CD4-positive, alpha-beta T cell treated with Interleukin-6 at 100 ng/mL for 8 hours (primary cell): ENCODE results near the gene KIF19.

ENCODE experiments used
- DNase-seq: peaks from one replicate; pipeline ENCODE4 v3.0.0-alpha.2; 2020; ENCODE audit warnings: mixed read lengths, low spot score

The KIF19 gene

DNA sequence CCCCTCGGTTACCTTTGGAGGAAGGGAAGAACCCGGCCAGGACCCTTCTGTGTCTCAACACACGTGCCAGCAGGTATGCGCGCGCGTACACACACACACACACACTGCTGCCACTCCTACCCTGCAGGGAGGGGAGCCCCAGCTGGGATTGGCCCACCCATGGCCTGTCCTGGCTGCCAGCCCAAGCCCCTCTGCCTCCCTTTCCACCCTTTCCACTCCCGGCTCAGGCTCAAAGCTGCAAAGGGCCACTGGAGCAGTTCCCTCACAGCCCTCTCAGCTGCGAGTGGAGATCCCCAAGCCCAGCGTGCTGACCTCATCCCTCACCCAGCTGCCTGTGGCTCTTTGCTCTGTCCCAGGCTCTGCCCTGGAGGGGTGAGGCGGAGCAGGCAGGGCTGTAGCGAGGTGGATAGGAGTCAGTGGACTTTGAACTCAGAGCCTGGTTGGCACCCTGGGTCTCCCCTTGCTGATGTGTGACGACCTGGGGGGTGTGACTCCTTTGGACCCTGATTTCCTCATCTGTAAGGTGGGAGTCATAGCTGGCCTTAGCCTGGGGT, 14.5 kb downstream of the KIF19 start:
- DNase-seq = no peak

DNA sequence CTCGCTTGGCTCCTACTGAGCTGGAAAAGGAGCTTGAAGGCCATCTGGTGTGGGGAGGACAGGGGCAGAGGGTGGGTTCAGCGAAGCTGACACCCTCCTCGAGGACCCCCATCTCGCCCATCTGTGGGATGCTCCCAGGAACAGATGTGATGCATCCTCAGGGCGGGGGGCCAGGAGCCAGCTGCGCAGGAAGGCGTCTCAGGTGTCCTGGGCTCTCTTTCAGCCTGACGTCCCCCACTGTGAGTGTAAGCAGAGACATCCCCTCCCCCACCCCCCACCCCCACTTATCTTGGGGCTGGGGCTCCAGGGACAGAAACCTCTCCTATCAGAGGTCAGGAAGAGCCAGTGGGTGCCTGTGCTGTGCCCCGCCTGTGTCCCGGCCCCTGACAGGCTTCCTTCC, 16.2 kb downstream of the KIF19 start:
- no peak for DNase-seq

DNA sequence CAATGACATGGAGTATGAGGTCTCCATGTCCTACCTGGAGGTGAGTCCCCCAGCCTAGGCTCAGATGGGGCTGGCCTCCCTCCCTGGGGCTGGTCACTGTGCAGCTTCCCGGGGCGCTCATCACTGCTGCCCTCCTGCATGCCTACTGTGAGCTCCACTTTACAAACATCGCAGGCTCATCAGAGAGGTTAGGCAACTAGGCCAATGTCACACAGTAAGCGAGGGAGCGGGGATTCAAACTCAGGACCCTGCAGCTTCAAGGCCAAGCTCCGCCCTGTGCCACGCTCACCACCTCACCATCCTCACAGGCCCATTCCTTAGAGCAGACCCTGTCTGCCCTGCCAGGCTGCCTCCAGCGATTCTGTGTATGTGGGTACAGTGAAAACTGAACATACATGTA, 17.1 kb downstream of the KIF19 start:
- DNase-seq = no peak

DNA sequence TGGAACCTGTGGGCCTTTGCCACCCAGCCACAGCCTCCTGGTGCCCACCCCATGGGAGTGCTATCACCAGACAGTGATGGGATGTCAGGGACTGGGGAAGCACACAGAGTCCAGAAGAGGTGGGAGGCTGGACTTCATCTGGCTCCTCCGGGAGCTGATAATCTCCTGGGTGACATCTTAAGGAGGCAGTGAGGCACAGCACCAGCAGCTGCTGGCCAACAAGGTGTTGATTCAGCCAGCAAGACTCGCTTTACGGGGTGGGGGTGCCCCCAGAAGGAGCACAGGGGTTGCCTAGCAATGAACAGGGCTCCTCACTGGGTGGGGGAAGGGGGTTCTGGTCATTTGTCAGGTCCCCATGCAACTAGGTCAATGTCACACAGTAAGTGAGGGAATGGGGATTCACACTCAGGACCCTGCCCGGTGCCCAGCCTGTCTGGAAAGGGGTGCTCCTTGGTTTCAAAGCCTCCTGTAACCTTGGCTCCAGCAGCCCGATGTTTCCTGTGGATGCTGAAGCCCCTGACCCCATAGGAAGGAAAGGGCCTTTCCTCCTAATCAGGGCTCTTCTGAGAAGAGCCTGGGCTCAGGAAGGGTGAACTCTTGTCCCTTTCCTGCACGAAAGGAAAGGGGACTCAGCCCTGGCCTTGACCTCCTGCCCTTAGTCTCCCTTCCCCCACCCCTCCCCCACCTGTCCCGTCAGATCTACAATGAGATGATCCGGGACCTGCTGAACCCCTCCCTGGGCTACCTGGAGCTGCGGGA, 17.7 kb downstream of the KIF19 start:
- DNase-seq = no peak

DNA sequence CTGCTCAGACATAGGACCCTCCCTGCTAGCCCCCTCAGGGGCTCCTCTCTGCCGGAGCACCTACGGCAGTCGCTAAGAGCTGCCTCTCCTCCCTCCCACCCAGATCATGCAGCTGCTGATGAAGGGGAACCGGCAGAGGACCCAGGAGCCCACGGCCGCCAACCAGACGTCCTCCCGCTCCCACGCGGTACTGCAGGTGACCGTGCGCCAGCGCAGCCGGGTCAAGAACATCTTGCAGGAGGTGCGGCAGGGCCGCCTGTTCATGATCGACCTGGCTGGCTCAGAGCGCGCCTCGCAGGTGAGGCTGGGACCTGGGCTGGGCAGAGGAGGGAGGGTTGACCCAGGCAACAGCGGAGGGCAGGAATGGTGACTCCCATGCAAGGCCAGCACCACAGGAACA, 18.6 kb downstream of the KIF19 start:
- no peak for DNase-seq

DNA sequence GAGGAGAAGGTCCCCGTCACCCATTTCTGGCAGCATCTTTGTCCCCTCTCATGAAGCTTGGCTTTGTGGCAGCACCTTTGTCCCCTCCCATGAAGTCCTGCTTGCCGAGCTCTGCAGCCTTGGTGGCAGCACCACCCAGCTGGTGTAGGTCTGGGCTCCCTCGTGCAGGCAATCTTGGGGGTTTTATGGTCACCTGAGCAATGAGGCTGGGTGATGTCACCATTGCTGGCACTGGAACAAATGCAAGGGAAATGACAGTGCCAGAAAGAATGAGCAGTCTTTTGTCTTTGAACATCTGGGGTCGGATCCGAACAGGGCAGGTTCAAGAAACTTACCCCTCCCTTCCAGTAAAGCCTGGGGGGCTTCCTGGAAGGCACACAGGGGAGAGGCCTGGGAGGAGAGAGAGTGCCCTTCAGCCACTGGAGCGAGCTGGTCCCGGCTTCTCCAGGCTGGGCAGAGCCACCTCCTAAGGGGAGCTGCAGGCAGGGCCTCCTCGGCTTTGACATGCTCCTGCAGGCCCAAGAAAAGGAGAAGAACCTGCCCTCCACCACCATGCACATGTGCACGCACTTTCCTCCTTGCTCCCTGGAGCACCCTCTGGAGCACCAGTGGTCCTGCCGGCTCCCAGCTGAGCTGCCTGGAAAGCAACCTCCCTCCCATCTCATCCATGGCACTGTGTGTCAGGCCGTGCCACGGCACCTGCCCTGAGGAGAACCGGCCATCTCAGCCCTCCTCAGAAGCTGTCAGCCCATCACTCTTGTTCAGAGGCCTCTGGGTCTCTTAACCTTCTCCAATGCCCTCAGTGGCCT, 19.6 kb downstream of the KIF19 start:
- no peak for DNase-seq

DNA sequence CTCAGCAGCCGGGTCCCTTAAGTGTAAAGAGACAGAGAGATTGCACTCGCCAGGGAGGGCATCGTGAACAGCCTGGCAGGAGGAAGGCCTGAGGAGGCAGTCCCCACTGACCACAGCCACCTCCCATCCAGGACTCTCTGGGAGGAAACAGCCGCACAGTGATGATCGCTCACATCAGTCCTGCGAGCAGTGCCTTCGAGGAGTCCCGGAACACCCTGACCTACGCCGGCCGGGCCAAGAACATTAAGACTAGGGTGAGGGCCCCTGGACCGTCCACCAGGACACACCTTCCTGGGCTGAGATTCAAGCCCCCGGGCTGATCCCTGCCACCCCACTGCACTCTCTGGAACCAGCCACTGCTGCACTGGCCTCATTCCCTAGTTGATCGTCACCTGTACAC, 21.6 kb downstream of the KIF19 start:
- DNase-seq = no peak

DNA sequence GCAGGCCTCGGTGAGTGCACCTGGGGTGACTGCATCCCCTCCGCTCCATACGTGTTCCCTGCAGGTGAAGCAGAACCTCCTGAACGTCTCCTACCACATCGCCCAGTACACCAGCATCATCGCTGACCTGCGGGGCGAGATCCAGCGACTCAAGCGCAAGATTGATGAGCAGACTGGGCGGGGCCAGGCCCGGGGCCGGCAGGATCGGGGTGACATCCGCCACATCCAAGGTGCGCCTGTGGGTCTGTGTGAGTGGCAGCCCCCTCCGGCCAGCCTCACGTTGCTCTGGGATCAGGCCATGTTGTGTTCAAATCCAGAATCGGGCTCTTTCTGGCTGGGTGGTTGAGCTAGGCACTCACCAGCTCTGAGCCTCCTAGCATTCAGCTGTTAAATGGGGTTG, 23.1 kb downstream of the KIF19 start:
- no peak for DNase-seq

DNA sequence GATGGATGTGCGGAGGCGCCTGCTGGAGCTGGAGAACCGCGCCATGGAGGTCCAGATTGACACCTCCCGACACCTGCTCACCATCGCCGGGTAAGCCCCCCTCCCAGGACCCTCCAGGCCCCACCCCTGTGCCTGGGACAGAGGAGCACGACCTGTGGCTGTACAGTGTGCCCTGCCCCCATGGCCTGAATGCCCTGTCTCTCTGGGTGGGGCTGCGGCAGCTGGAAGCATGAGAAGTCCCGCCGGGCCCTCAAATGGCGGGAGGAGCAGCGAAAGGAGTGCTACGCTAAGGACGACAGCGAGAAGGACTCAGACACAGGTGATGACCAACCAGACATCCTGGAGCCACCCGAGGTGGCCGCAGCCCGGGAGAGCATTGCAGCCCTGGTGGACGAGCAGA, 24.5 kb downstream of the KIF19 start:
- no peak for DNase-seq

DNA sequence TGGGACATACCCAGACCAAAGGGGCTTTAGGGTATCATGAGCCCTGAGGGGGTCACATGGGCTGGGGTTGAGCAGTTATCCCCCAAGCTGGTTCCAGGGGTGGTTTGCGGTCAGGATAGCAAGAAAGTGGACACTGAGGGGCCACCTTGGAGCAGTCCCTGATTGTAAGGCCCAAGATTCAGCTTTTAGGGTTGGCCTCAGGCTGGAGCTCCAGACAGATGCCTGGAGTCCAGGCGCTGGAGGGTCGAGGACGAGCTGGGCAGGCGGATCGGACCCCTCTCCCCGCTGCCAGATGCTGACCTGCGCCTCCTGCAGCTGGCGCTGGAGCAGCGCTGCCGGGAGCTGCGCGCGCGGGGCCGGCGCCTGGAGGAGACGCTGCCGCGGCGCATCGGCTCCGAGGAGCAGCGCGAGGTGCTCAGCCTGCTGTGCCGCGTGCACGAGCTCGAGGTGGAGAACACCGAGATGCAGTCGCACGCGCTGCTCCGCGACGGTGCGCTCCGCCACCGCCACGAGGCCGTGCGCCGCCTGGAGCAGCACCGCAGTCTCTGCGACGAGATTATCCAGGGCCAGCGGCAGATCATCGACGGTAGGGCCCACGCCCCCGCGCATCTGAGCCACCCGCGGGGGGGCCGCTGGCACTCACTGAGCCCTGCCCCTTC, 25.7 kb downstream of the KIF19 start:
- DNase-seq = no peak

DNA sequence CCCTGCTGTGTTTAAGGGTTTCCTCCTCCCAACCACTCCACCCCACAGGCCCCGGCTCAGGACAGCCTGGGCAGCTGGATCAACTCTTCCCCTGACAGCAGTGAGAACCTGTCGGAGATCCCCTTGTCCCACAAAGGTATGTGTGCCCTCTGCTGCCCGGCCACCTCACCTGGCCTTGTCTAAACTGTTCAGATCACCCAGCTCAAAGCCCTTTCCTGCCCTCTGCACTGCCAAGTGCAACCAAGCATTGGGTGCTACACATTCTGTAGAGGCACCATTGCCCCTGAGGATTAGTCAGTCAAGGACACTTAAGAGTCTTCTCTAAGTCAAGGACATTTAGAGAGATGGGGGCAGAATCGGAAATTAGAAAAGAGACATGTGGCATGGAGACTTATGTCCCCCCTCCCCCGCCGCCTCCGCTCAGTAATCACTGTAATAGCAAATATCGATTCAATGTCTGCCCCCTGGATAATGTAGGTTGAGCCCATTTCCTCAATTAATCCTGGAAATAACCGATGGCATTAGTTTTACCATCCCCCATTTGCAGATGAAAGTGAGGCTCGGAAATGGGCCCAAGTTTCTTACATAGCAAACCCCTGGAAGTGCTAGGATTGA, 27.5 kb downstream of the KIF19 start:
- no peak for DNase-seq

DNA sequence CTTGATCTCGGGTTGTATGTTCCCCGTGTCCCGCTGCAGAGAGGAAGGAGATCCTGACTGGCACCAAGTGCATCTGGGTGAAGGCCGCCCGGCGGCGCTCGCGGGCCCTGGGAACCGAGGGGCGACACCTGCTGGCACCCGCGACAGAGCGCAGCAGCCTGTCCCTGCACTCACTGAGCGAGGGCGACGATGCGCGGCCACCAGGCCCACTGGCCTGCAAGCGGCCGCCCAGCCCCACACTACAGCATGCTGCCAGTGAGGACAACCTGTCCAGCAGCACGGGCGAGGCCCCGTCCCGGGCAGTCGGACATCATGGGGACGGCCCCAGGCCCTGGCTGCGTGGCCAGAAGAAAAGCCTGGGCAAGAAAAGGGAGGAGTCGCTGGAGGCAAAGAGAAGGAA, 28.1 kb downstream of the KIF19 start:
- DNase-seq = peak; percentile 24

DNA sequence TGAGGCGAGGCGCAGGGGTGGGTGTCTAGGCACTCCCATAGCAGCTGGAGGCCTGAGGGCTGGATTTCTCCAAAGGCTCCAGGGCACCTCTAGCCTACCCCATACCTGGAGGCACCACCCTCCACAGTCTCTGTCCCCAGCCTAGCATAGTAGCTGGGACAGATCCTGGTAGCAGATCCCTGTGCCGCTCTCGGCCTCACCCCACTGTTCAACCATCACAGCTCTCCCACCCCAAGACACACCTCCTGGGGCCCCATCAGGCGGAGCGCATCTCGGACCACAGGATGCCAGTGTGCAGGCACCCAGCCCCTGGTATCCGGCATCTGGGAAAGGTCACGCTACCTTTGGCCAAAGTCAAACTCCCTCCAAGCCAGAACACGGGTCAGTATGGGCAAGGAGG, 28.5 kb downstream of the KIF19 start:
- DNase-seq = no peak

DNA sequence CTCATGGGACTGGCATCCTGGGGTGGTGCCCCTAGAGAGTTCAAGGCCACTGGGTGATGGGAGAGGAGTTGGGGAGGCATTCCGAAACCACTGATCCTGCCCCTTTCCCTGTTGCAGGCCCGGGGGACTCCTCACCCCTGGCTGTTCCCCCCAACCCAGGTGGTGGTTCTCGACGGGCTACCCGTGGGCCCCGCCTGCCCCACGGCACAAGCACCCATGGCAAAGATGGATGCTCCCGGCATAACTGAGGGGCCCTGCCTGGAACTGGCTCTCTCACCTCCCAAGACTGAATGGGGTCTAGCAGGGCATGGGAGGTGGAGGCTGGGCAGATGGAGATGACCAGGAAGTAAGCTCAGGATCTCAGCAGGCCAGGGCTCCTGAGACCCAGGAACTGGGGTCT, 29.0 kb downstream of the KIF19 start:
- no peak for DNase-seq

DNA sequence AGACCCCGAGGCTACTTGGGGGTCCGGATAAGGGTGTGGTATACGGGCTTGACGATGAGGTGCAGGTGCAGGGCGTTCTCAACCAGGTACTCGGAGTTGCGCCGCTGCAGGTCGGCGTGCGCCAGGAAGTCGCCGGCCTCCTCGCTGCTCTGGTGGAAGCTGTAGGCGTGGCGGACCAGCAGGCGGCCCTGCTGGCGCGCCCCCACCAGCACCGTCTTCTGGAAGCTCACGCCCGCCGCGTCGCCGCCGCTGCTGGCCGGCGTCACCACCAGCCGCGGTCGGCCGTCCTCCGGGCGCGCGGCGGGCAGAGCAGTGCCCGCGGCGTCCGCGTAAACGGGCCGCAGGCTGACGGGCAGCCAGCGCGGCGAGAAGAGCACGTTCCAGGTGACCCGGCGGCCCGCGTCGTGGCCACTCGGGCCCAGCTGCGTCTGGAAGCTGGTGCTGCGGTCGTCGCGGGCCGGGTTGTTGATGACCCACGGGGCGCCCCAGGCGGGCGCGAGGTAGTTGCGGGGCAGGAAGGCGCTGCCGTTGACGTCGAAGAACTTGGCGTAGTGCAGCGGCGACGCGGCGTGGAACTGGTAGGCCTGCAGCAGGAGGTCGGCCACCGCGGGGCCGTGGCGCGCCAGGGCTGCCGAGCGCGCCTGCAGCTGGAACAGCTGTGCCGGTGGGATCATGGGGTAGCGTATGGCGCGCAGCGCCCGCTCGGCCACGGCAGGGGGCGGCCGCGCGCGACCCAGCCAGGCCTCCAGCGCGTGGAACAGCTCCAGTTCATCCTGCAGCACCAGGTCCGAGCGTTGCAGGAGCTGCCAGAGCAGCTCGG, 30.8 kb downstream of the KIF19 start:
- no peak for DNase-seq

DNA sequence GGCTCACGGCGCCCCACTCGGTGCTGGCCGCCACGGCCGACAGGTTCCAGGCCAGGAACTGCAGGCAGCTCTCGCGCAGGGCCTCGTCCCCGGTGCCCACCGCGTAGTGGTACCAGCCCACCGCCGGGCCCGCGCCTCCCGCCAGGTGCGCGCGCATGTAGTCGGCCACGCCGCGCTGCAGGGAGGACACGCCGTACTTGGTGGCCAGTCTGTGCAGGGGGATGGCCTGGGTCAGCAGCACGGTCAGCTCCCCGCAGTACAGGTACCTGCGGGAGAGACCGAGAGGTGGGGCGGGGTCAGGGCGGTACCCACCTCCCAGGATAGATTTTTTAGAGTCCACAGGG, 31.4 kb downstream of the KIF19 start:
- no peak for DNase-seq

DNA sequence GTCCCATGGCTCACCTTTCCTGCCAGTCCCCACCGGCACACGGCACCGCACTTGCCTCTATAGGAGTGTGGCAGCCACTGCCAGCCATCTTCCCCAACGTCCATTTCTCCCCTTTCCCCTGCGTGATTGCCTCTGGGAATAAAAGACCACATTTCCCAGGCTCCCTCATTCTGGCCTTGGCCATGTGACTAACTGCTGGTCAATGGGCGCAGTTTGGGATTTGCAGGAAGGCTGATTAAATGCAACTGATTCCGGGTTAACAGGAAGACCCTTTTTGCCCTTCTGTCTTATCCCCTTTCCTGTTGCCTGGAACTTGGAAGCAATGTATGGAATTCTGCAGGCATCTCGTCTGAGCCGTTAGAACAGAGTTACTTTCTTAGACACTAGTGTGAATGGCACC, 32.7 kb downstream of the KIF19 start:
- no peak for DNase-seq

DNA sequence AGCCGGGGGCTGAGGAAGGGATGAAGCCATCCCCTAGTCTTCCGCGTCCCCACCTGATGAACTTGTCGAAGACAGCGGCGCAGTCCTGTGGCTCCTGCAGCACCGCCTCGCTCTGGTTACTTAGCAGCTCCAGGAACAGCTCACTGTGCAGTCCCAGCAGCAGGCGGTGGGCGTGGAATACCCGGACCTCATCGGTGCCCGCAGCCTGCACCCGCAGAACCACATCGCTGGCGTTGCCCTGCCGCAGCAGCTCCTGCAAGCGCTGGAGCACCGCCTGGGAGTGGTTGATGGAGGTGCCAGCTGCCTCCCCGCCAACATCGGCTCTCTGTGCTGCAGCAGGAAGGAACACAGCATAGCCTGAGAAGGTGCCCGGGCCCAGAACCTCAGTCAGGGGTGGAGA, 33.9 kb downstream of the KIF19 start:
- no peak for DNase-seq

DNA sequence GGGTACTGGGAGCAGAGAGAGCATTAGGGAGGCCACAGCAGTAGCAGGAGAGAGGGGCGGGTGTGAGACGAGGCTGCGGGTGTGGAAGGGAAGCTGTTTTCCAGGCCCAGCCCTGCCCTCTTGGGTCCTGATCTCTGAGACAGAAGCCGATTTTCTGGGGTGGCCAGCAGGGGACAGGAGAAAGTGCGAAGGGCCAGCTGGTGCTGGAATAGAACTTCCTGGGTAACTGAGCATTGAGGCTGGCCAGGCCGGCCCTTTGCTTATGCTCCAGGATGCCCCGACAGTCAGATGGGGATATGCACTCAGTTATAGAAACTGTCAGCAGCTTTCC, 34.8 kb downstream of the KIF19 start:
- no peak for DNase-seq

DNA sequence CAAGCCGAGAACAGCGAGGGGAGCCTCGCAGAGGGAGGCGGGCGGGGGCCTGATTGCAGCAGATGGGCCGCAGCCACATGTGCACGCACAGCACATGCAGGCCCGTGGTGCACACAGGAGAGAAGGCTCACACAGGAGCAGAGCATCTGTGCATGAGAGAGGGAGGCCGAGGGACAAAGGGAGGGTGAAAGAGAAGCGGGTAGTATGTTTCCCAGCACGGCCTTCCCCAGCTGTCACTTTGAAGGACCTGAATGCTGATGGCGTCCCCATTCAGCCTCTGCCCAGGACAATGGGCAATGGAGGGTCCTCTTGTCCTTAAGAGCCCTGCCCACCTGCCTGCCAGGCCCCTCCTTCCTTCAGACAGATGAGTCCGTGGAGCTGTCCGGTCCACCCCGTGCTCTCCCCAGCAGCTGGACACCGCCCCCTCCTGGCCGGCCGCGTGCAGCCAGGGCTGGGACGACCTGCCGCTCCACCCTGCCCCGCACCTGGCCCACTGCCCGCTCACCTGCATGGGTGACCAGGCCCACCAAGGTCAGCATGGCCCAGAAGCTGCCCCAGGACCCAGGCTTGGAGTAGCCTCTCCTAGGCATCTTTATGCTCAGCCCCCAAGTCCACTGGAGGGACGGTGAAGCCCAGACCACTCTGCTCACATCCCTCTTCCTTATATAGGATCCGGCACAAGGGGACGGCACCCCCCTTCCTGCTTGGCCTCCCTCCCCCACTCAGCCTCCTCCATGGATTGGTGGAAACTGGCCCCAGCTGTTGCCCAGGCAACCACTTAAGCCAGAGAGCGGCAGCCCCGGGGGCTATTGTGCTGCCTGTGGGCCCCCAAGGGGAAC, 35.4 kb downstream of the KIF19 start, which contains the start of gene BTBD17:
TSS of gene BTBD17 (minus strand) at position 639 of the 839 bp plus-strand sequence. CDS start at position 590, 49 bp downstream.
- peak; percentile 17 for DNase-seq

DNA sequence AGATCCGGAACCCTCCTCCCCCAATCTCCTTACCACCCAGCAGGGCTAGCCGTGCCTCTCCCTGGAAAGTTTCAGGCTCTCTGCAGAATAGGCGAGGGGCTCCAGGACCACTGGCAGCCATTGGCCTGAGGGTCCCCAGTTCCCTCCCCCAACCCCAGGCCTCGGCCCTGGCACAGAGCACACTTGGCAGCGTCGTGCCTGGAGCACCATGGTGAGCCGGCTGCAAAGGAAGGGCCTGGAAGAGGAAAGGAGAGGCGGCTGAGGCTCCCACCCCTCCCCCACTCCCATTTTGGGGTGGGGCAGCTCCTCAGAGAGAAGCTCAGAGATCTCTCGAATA, 36.0 kb downstream of the KIF19 start:
- no peak for DNase-seq
